Activated CD8-positive, alpha-beta memory T cell treated with anti-CD3 and anti-CD28 coated beads, Interleukin-2, amount 50 U/mL, for 24 hours (primary cell): ENCODE measurements around the gene FOXQ1.
"Not testable (repeated sequence)": the region's sequence is repeated elsewhere in the genome, so short reads cannot be mapped to it uniquely, and the experiment has no call there.

ENCODE experiments used
- DNase-seq: peaks from one replicate; pipeline ENCODE4 v3.0.0-alpha.2; 2020; ENCODE audit errors: extremely low read depth

The FOXQ1 gene

DNA sequence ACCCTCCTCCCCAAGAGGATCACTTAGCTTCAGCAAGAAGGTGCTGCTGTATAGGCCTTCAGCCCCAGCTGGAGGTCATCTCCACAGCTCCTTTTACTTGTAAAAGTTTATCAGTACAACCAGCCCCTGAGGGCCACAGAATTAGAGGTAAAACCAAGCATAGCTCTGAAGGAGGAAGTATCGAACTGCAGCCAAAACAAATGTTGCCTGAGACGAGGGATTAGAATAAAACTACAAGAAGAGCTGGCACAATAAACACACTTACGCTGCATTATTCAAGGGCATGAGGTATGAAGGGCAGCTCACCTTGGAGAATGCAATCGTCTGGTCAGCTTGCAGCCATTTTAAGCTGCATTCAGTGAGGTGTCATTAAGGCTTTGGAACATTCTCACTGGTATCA is 21.1 kb upstream of the FOXQ1 start:
- DNase-seq, result no peak

DNA sequence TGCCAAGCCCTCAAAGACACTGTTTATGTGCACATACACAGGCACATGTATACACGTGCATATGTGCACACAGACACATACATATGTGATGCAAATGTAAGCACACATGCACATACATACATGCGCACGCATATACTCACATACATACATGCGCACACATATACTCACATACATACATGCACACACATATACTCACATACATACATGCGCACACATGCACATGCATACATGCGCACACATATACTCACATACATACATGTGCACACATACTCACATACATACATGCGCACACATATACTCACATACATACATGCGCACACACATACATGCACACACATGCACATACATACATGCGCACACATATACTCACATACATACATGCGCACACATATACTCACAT is 20.5 kb upstream of the FOXQ1 start:
- DNase-seq, result no peak

GRCh38 chr6:1295420-1295819 is 16.5 kb upstream of the FOXQ1 start:
- DNase-seq, result no peak

- no peak for DNase-seq
Observed at GRCh38 chr6:1296079-1296478, 15.8 kb upstream of the FOXQ1 start.

GRCh38 chr6:1296542-1296941 is 15.4 kb upstream of the FOXQ1 start:
- no peak for DNase-seq

DNA sequence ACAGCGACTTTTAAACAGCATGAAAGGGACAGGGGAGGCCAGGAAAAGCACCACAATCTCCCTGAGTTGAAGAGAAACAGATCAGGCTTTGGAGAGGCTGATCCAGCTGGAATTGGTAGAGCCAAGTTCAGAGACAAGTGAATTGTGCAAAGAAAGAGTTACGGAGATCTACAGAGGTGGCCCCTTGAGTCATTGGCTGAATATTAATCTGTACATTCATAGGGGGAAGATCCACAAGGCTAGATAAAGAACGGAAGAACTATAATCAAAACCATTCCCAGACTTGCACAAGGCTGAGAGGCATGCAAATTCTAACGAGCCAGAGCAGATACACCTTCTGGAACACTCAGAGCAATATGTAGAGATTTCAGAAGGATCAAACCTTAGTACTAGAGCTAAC is 14.2 kb upstream of the FOXQ1 start:
- DNase-seq, result no peak

- DNase-seq, result no peak
Observed at GRCh38 chr6:1298768-1299167, 13.1 kb upstream of the FOXQ1 start.

DNA sequence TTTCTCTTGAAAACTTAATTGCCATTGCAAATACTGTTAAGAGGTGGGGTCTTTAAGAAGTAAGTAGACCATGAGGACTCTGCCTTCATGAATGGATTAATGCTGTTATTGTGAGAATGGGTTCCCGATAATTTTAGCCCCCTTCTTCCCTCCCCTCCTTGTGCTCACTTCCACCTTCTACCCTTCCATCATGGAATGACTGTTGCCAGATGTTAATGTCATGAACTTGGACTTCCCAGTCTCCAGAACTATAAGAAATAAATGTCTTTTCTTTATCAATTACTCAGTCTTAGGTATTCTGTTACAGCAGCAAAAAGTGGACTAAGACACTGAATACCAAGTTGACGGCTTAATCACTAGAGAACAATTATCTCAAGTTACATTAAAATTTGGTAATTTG is 5.8 kb upstream of the FOXQ1 start:
- no peak for DNase-seq

DNA sequence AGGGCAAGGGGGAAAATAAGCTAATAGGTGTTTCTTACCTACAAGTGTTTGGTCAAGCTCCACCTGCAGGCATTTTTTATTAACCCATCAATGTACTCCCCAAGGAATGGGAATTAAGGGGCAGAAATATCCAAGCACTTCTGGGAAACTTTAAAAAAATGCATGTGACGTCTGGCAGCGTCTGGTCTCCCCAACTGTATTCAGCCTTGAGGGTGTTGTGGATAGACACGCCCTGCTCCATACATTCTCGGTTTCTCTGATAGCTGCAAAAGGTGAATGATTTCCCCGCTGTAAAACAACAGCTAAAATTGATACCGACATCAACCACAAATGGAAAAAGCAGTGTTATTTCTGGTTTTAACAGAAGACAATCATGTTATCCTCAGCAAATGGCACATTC is 2.5 kb upstream of the FOXQ1 start:
- no peak for DNase-seq

DNA sequence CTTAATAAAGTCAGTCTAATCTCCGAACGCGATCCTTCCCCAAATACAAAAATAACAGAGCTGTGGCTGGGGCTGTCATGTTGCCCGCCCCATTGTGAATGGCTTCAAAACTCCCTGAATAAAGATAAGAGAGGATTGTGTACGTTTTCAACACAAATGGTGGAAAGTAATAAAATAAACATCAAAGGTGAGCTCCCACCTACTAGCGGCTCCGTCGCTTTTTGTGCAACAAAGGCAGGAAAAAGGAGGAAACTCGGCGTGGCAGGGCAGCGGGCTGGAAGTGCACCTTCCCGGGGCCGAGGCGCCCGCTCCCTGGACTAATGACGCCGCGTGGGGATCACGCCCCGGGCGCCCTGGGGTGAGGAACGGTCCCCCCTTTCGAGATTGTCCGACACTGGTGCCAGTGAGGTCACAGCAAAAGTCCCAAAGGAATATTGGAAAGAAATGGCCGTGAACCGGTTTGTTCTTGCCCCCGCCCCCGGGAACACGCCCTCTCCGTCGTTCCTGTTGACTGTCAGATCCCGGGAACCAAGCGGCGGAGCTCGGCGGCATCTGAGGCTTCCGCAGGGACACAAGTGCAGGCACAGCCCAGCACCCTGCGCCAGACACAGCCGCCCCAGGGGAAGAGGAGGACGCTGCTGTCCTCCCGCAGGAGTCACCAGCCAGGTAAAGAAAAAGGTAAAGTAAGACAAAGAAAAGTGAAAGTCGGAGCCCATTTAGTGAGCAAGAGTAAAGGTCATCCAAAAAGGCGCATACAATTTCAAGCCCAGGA is 1.1 kb upstream of the FOXQ1 start:
- DNase-seq, result no peak

GRCh38 chr6:1312203-1312472 is 240 bp downstream of the FOXQ1 start:
- DNase-seq, result no peak

DNA sequence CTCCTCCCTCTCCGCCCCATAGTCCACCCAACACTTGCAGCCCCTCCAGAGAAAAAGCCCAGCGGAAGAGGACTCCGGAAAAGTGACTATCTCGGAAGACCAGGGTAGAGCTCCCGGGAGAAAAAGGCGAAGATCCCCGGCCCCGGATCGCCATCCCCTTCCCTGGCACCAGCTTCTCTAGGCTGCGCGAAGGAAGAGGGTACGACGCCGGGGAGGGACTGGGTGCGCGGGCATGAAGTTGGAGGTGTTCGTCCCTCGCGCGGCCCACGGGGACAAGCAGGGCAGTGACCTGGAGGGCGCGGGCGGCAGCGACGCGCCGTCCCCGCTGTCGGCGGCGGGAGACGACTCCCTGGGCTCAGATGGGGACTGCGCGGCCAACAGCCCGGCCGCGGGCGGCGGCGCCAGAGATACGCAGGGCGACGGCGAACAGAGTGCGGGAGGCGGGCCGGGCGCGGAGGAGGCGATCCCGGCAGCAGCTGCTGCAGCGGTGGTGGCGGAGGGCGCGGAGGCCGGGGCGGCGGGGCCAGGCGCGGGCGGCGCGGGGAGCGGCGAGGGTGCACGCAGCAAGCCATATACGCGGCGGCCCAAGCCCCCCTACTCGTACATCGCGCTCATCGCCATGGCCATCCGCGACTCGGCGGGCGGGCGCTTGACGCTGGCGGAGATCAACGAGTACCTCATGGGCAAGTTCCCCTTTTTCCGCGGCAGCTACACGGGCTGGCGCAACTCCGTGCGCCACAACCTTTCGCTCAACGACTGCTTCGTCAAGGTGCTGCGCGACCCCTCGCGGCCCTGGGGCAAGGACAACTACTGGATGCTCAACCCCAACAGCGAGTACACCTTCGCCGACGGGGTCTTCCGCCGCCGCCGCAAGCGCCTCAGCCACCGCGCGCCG is 822 bp downstream of the FOXQ1 start:
- no peak for DNase-seq

DNA sequence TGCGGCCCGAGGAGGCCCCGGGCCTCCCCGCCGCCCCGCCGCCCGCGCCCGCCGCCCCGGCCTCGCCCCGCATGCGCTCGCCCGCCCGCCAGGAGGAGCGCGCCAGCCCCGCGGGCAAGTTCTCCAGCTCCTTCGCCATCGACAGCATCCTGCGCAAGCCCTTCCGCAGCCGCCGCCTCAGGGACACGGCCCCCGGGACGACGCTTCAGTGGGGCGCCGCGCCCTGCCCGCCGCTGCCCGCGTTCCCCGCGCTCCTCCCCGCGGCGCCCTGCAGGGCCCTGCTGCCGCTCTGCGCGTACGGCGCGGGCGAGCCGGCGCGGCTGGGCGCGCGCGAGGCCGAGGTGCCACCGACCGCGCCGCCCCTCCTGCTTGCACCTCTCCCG is 1.5 kb downstream of the FOXQ1 start:
- DNase-seq, result no peak

DNA sequence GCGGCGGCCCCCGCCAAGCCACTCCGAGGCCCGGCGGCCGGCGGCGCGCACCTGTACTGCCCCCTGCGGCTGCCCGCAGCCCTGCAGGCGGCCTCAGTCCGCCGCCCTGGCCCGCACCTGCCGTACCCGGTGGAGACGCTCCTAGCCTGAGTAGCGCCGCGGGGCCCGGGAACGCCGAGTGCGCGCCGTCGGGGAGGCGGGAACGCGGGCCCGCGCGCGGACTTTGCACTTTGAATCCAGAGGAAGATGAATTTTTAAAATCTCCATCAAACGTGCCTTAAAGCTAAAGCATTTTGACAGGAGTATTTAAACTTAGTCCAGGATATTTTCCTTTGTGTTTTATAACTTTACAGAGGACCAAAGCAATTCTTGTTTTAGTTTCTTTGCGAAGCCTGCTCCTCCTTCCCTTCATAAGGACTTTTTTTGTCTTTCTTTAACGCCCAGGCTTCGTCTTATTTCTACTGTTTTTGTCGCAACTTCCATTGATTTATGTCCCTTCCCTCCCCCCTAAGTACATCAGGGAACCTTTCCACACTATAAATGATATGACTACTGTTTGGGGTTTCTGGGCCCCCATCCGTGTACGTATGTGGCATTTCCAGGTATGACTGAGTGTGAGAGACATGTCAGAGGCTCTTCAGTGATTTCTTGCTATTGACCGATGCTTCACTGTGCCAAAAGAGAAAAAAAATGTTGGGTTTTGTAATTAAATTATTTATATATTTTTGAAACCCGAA is 2.0 kb downstream of the FOXQ1 start:
- no peak for DNase-seq

DNA sequence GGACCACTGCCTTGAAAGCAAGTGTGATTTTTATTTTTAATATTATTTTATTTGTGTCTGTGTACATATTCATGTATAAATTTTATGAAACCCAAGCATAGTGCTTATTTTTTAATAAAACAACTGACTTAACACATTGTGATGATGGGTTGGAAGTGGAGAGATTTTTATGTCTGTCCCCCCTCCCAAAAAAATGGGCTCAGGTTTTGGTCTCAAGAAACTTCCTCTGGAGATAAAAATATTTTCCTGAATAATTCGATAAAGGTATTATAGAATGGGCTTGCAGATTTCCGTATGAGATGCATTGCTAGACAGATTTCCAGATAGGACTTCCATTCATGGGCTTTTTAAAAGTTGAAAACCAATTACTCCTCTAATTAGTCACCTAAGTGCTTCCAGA is 2.7 kb downstream of the FOXQ1 start:
- no peak for DNase-seq

GRCh38 chr6:1315201-1315559 is 3.3 kb downstream of the FOXQ1 start:
- DNase-seq, result no peak

GRCh38 chr6:1315560-1316386 is 3.9 kb downstream of the FOXQ1 start:
- no peak for DNase-seq

DNA sequence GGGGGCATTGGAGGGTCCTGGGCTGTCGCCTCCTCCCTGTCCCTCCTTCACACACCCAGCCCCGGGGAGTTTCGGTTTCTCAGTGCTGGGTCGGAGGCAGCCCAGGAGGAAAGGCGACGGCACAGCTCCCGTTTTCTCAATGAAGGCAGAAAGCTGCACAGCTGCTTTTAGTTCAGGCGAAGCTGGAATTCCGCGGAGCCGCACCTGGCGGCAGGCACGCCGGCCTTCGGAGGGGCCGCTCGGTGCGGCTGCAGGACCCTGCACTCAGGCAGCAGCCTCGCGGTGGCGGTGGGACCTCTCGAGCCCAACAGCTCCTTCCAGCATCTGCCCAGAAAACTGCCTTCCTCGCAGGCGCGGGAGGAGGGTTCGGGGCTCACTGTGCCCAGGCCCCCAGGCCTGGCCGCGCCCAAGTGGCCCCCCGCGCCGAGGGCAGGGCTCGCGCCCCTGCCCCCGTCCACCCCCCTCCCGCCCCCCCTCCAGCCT is 4.6 kb downstream of the FOXQ1 start:
- DNase-seq, result no peak

DNA sequence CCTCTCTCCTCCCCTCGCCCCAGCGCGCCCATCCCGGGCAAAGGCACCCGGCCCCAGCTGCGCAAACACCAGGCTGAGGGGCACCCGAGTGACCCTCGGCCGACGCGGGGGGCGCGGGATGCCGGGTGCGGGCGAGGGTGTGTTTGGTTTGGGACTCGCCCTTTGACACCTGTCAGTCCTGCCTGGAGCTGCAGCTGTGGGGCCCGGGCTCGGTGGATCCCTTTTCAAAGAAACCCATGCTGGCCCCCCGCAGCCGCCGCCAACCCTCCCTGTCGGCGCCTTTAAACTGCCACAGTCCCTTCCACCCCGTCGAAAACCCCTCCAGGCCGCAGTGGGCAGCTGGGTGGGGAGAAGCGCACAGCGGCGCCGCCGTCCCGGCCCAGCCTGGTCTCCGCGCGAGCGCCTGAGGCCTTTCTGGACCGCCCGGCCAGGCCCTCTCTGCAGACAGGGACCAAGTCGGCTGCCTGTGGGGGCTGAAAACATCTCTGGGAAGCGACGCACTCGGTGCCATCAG is 5.5 kb downstream of the FOXQ1 start:
- no peak for DNase-seq

- no peak for DNase-seq
Observed at GRCh38 chr6:1318036-1318435, 6.1 kb downstream of the FOXQ1 start.

- not testable (repeated sequence) for DNase-seq
Observed at GRCh38 chr6:1318584-1318983, 6.7 kb downstream of the FOXQ1 start.

- no peak for DNase-seq
Observed at GRCh38 chr6:1321738-1322137, 9.8 kb downstream of the FOXQ1 start.
